Pancreas (tissue), 10 donors: ENCODE results near the gene RRM2. TPM values are rescaled to one million over a fixed set of nuclear protein-coding genes. Genes with fewer than 3 reads are reported as not detected.
A peak's percentile ranks its signal among the peaks of the same experiment; 100 is the strongest.

Experiments used
- ATAC-seq, 4 donors: fragments of 200-7000 bp; cut with Tn5 transposase; one replicate each; pipeline versions ENCODE4 v1.8.0 to v1.9.1; 2020; ENCODE audit warnings: mild to moderate bottlenecking in 4 of 4, moderate library complexity in 4 of 4
- DNase-seq, 6 donors: peaks; one replicate each; pipeline ENCODE4 v3.0.0-alpha.2; 2020
- FAIRE-seq: peaks from 2 replicates; lab custom pipeline; 2012; peaks lifted over from hg19 to GRCh38; lab: Jason Lieb, UNC
- H3K27ac ChIP-seq, 4 donors: fragments of 200-600 bp; sonication (generic); 1 replicate in 3 of 4; 2 replicates in 1 of 4; pipeline versions ENCODE4 v1.5.0 to v1.8.0; 2020
- H3K27me3 ChIP-seq, 4 donors: fragments of 200-600 bp; one replicate each; pipeline ENCODE4 v1.8.0; 2021
- H3K36me3 ChIP-seq, 3 donors: fragments of 200-600 bp; sonication (generic) in 1 of 3; one replicate each; pipeline versions ENCODE4 v1.5.0 to v1.8.0; 2020 to 2021
- H3K4me1 ChIP-seq, 3 donors: fragments of 200-600 bp; one replicate each; pipeline ENCODE4 v1.8.0; 2021
- H3K4me3 ChIP-seq, 4 donors: fragments of 200-600 bp; sonication (generic) in 2 of 4; one replicate each; pipeline versions ENCODE4 v1.5.0 to v1.8.0; 2020 to 2021
- H3K9me3 ChIP-seq, 4 donors: fragments of 200-600 bp; one replicate each; pipeline ENCODE4 v1.8.0; 2021
- WGBS, 2 donors: extraction: QIAGEN DNeasy Blood & Tissue Kit; methylation state at CpG; one replicate each; pipeline ENCODE4 v1.1.7; 2013; 5-methylcytosine and 5-hydroxymethylcytosine counted together
- intact Hi-C, 3 donors: fragments of 100-400 bp; cut with DNase I; formaldehyde crosslinking; loops; one replicate each; pipeline versions ENCODE4 v1.11.1 to v1.14.2; 2022
- polyA plus RNA-seq, 2 donors: library from polyadenylated mRNA; stranded (reverse); fragments of 200-250 nt; gene quantifications; one replicate each; pipeline ENCODE4 v1.2.3, GENCODE V29; 2013
- total RNA-seq, 6 donors: library from RNA; stranded (reverse); fragmentation: NEBNext Ultra II Directional in 4 of 6; extraction: Animal tissue kit (Norgen Biotek cat#: 25700) in 4 of 6; gene quantifications; one replicate each; pipeline versions ENCODE4 v1.2.1 to v1.2.4, GENCODE V29; 2021 to 2023
- TF ChIP-seq, protein P1 (sequence below), 4 donors: fragments of 200-600 bp; sonication (generic) in 3 of 4; IDR thresholded peaks; one replicate each; pipeline versions ENCODE4 v1.5.0 to v1.8.0; 2021; ENCODE audit warnings: antibody characterized with exemption in 4 of 4
- donor health status: healthy with polysubstance abuse.
- donor health status: DM: no; HTN: no; CAD: no; lungs with moderate emphysema.
- donor health status: DM: no; HTN: no; CAD: no.
- donor health status: control.
- donor health status: control.
- donor health status: Bipolar disorder and iron deficiency.
- donor health status: DM: yes; HTN: yes; CAD: no.
- donor health status: DM: no; HTN: no; CAD: no.
- donor health status: DM: no; HTN: no; CAD: no.
- donor health status: DM: yes; HTN: yes; CAD: no.

RRM2 gene
- total and polyA plus RNA-seq, 8 donors, result 0.16 to 3.0 (median 1.3) TPM

GRCh38 chr2:10137053-10137843 is 14.7 kb downstream of the RRM2 start:
- no peak overlapping the region for H3K27ac ChIP-seq
- FAIRE-seq, result no peak
- WGBS, 2 donors, result 79 to 80% methylated on average over 10 of the region's 10 CpGs

DNA sequence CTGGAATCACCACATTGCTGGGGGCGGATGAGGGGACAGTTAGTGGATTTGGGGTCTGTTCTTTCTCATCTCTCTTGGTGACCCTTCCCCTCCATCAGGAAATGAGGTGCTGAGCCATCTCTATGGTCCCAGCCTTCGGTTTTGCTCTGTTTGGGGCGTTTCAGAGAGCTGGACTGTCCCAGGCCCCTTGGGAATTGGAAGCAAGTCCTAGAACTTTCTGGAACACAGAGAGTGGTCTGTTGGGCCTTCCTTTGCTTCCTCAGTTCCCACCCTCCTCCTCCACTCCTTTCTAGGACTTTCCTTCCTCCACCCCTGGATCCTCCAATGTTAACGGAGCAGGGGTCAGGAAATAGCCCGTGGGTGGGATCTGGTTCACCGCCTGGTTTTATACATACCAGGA is 17.0 kb downstream of the RRM2 start:
- WGBS, 2 donors, result 93 to 97% methylated on average over 6 of the region's 6 CpGs
- Histone ChIP-seq H3K9me3 (no peaks in the 10 kb centered on the region), H3K27ac (no peak overlapping the region), H3K27me3 (no peaks in the 10 kb centered on the region), H3K36me3 (no peaks in the 10 kb centered on the region), H3K4me1 (no peaks in the 10 kb centered on the region), H3K4me3 (no peak overlapping the region)
- ATAC-seq (no peak), DNase-seq (peak in 1 of 6 donors; percentile 17), FAIRE-seq (no peak)
- intact Hi-C loops, result loop anchor here in 2 of 3 donors (5.0 to 10.0 kb wide), 2 partner anchors 285 to 298 kb away; no protein-coding TSS in a partner anchor
- TF ChIP-seq, protein P1, sequence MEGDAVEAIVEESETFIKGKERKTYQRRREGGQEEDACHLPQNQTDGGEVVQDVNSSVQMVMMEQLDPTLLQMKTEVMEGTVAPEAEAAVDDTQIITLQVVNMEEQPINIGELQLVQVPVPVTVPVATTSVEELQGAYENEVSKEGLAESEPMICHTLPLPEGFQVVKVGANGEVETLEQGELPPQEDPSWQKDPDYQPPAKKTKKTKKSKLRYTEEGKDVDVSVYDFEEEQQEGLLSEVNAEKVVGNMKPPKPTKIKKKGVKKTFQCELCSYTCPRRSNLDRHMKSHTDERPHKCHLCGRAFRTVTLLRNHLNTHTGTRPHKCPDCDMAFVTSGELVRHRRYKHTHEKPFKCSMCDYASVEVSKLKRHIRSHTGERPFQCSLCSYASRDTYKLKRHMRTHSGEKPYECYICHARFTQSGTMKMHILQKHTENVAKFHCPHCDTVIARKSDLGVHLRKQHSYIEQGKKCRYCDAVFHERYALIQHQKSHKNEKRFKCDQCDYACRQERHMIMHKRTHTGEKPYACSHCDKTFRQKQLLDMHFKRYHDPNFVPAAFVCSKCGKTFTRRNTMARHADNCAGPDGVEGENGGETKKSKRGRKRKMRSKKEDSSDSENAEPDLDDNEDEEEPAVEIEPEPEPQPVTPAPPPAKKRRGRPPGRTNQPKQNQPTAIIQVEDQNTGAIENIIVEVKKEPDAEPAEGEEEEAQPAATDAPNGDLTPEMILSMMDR (IDR thresholded peaks at IDR 0.05), result no peak

More at GRCh38 chr2:10137053-10137843, 14.7 kb downstream of the RRM2 start:
- intact Hi-C loops, result loop anchor here in 2 of 3 donors (5.0 to 10.0 kb wide), 2 partner anchors 288 to 300 kb away; no protein-coding TSS in a partner anchor
- TF ChIP-seq, protein P1 (IDR thresholded peaks at IDR 0.05), result no peak
- Histone ChIP-seq H3K4me3 (no peak overlapping the region), H3K9me3 (no peaks in the 10 kb centered on the region), H3K36me3 (no peaks in the 10 kb centered on the region), H3K4me1 (no peaks in the 10 kb centered on the region), H3K27me3 (no peaks in the 10 kb centered on the region)
- ATAC-seq (no peak), DNase-seq (peak in 1 of 6 donors; percentile 20)

GRCh38 chr2:10140841-10141610 is 18.5 kb downstream of the RRM2 start:
- ATAC-seq (no peak), FAIRE-seq (no peak), DNase-seq (peak in 1 of 6 donors; percentile 37)
- Histone ChIP-seq H3K4me3 (no peak overlapping the region), H3K4me1 (no peaks in the 10 kb centered on the region), H3K9me3 (no peaks in the 10 kb centered on the region), H3K27me3 (no peaks in the 10 kb centered on the region), H3K36me3 (no peaks in the 10 kb centered on the region), H3K27ac (no peak overlapping the region)
- 87 to 91% methylated on average over 16 of the region's 16 CpGs for WGBS, 2 donors
- TF ChIP-seq, protein P1 (IDR thresholded peaks at IDR 0.05), result no peak
- intact Hi-C loops, result loop anchor here in 1 of 3 donors (5.0 kb wide), 1 partner anchor 296 kb away; no protein-coding TSS in a partner anchor

GRCh38 chr2:10141736-10142639 is 19.4 kb downstream of the RRM2 start:
- H3K36me3 ChIP-seq, result no peaks in the 10 kb centered on the region
- no peaks in the 10 kb centered on the region for H3K9me3 ChIP-seq
- intact Hi-C loops, result loop anchor here in 1 of 3 donors (5.0 kb wide), 1 partner anchor 295 kb away; no protein-coding TSS in a partner anchor
- no peaks in the 10 kb centered on the region for H3K4me1 ChIP-seq
- no peak for FAIRE-seq
- WGBS, 2 donors, result 60 to 67% methylated on average over 28 to 32 of the region's 32 CpGs
- DNase-seq, result peak in 5 of 6 donors; percentile 21 to 85 (median 60)
- no peak overlapping the region for H3K4me3 ChIP-seq
- H3K27ac ChIP-seq, result no peak overlapping the region
- TF ChIP-seq, protein P1 (IDR thresholded peaks at IDR 0.05), result peak; percentile 50 to 60 (median 54)
- ATAC-seq, result peak; percentile 86 to 95 (median 92)
- H3K27me3 ChIP-seq, result no peaks in the 10 kb centered on the region
